ENCODE results near the gene OSBPL6. TPM values are rescaled to one million over a fixed set of nuclear protein-coding genes. Genes with fewer than 3 reads are reported as not detected.

OSBPL6 gene
- total and polyA plus RNA-seq, 2 of the 13 experiments (the other 11 are each of a cell fraction or from before 2014, with no cell fraction given): 0.03 to 0.11 TPM

GRCh38 chr2:178450774-178451525 is 256.6 kb downstream of the OSBPL6 start, which contains the start of the genes PJVK and PRKRA (continued):
- TF ChIP-seq ZNF672 (CRISPR knock-in tag; IDR thresholded peaks at IDR 0.05) (no peak), HES4 (CRISPR knock-in tag; IDR thresholded peaks at IDR 0.05; ENCODE audit: borderline replicate concordance) (0 out of 2 replicates have a peak, but pooled peaks have one; percentile 8), CBFB (CRISPR knock-in tag; IDR thresholded peaks at IDR 0.05) (peak; percentile 66; the same call in 1 of the 2 replicates), HNRNPH1 (optimal IDR thresholded peaks at IDR 0.05; ENCODE audit: low read depth, low read length) (no peak), ZNF441 (CRISPR knock-in tag; IDR thresholded peaks at IDR 0.05; ENCODE audit: borderline replicate concordance) (peak; percentile 80), ZNF337 (CRISPR knock-in tag; IDR thresholded peaks at IDR 0.05; ENCODE audit: borderline replicate concordance, low read depth) (peak; percentile 71; the same call in 1 of the 2 replicates), HIC2 (CRISPR knock-in tag; IDR thresholded peaks at IDR 0.05; ENCODE audit: low read depth) (no peak; the same call in none of the 2 replicates), ZUFSP (CRISPR knock-in tag; IDR thresholded peaks at IDR 0.05; ENCODE audit: borderline replicate concordance) (no peak), MAF1 (CRISPR knock-in tag; IDR thresholded peaks at IDR 0.05; ENCODE audit: borderline replicate concordance) (peak; percentile 76; the same call in 1 of the 2 replicates), ZSCAN31 (CRISPR knock-in tag; IDR thresholded peaks at IDR 0.05; ENCODE audit: low read depth) (peak; percentile 99), SIN3A (IDR thresholded peaks at IDR 0.05; ENCODE audit: borderline replicate concordance, low read depth, low read length) (peak; percentile 53; the same call in 1 of the 2 replicates), REPIN1 (CRISPR knock-in tag; IDR thresholded peaks at IDR 0.05; ENCODE audit: borderline replicate concordance, low read depth) (peak; percentile 90; the same call in 1 of the 2 replicates), MEF2D (CRISPR knock-in tag; IDR thresholded peaks at IDR 0.05) (peak; percentile 84), ZBTB39 (CRISPR knock-in tag; IDR thresholded peaks at IDR 0.05) (peak; percentile 89; the same call in 1 of the 2 replicates), IRF9 (CRISPR knock-in tag; IDR thresholded peaks at IDR 0.05; ENCODE audit: borderline replicate concordance) (peak; percentile 97)
- TF ChIP-seq, protein P1, sequence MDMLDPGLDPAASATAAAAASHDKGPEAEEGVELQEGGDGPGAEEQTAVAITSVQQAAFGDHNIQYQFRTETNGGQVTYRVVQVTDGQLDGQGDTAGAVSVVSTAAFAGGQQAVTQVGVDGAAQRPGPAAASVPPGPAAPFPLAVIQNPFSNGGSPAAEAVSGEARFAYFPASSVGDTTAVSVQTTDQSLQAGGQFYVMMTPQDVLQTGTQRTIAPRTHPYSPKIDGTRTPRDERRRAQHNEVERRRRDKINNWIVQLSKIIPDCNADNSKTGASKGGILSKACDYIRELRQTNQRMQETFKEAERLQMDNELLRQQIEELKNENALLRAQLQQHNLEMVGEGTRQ (IDR thresholded peaks at IDR 0.05; ENCODE audit: low read depth, low read length): no peak
- TF ChIP-seq, protein P1 (CRISPR knock-in tag; IDR thresholded peaks at IDR 0.05; ENCODE audit: borderline replicate concordance): no peak
